Cardiac muscle cell (in vitro differentiated cells and primary cell): ENCODE data around the gene NFATC1. TPM values are rescaled to one million over a fixed set of nuclear protein-coding genes. Genes with fewer than 3 reads are reported as not detected.

ENCODE experiments used
- DNase-seq, 2 donors: peaks; one replicate each; pipeline versions ENCODE4 v3.0.0 to v3.0.0-alpha.2; 2010 to 2017; ENCODE audit warnings: low read depth in 1 of 2, low spot score in 1 of 2
- H3K27ac ChIP-seq: fragments of 200-600 bp; sonication (generic); 2 replicates; pipeline ENCODE4 v1.5.1; 2016
- H3K27me3 ChIP-seq: fragments of 200-600 bp; sonication (generic); 2 replicates; pipeline ENCODE4 v1.6.0; 2016; ENCODE audit warnings: control low read depth
- H3K36me3 ChIP-seq: fragments of 200-600 bp; sonication (generic); 2 replicates; pipeline ENCODE4 v1.5.1; 2016; ENCODE audit warnings: control low read depth
- H3K4me1 ChIP-seq: fragments of 200-600 bp; sonication (generic); 2 replicates; pipeline ENCODE4 v1.8.1; 2017; ENCODE audit warnings: low read depth, mild to moderate bottlenecking, mixed run types
- H3K4me3 ChIP-seq: fragments of 200-600 bp; sonication (generic); 2 replicates; pipeline ENCODE4 v1.5.1; 2016; ENCODE audit warnings: mild to moderate bottlenecking
- H3K9me3 ChIP-seq: fragments of 200-600 bp; sonication (generic); 2 replicates; pipeline ENCODE4 v1.5.1; 2017; ENCODE audit warnings: low read depth, mild to moderate bottlenecking, control low read depth
- CTCF ChIP-seq: IDR thresholded peaks from 2 replicates; pipeline ENCODE4 v1.5.1; 2012; ENCODE audit warnings: low read depth, mild to moderate bottlenecking, low read length
- polyA plus RNA-seq: library from polyadenylated mRNA; unstranded; fragments of >200 nt; fragmentation: Nextera tagmentation; extraction: Ambion mirVana; gene quantifications from 2 replicates; pipeline ENCODE4 v1.2.1, GENCODE V29; 2016
- total RNA-seq: library from RNA; depleted of rRNA; stranded (reverse); fragments of >200 nt; gene quantifications from 2 replicates; pipeline ENCODE4 v1.2.3, GENCODE V29; 2016

Gene NFATC1
- total and polyA plus RNA-seq, 2 experiments from 2014 or later, result 10.8 to 11.7 TPM

DNA sequence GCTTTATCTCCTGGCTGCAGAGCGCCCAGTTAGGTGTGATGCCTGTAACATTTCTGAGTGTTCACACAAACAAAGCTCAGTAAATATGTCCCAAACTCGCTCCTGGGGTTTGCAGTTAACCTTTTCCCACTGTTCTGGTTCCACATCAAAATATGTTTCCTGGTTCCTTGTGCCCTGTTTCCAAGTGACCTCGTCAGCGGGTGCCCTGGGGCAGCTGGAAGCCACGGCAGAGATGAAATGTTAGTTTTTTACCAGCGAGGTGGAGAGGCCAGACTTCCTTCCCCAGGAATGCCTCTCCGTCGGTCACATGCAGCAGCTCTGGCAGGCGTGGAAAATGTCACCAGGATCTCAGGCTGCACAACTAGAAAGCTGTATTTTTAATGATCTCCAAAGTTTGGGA, 18.2 kb downstream of the NFATC1 start:
- Histone ChIP-seq H3K4me1 (peaks cover 13% of the 10 kb centered on the region), H3K9me3 (no peaks in the 10 kb centered on the region), H3K36me3 (no peaks in the 10 kb centered on the region), H3K27me3 (no peaks in the 10 kb centered on the region), H3K4me3 (no peak overlapping the region), H3K27ac (no peak overlapping the region)
- no peak for DNase-seq
- no peak for TF ChIP-seq CTCF

DNA sequence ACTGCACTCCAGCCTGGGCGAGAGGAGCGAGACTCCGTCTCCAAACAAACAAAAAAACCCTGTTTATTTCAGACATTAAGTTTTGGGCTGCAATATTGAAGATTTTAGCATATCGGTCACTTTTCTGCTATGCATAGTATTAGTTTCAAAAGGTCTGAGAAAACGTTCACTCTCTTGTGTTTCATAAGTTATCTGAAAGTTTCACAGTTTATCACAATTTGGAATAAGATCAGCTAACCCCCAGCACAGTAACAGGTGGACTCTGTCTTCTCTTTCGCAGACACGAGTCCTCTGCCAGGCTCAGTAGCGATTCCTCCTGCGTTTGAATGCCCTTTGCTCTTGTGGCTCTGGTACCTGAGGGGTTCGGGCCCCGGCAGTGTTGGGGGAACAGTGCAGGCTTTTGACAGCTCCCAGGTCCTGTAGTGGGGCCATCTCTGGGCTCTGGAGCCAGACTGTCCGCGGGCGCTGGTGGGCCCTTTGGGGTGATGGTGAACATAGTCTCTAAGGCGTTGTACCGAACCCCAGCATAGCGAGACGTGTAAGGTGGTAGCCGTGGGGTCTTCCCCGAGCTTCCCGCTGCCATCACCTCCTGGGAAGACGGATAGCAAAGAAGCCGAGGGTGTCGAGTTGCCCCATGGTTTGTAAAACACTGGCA, 20.4 kb downstream of the NFATC1 start:
- Histone ChIP-seq H3K36me3 (no peaks in the 10 kb centered on the region), H3K27ac (no peak overlapping the region), H3K4me1 (peaks cover 13% of the 10 kb centered on the region), H3K9me3 (no peaks in the 10 kb centered on the region), H3K4me3 (no peak overlapping the region), H3K27me3 (no peaks in the 10 kb centered on the region)
- no peak for TF ChIP-seq CTCF
- no peak for DNase-seq

DNA sequence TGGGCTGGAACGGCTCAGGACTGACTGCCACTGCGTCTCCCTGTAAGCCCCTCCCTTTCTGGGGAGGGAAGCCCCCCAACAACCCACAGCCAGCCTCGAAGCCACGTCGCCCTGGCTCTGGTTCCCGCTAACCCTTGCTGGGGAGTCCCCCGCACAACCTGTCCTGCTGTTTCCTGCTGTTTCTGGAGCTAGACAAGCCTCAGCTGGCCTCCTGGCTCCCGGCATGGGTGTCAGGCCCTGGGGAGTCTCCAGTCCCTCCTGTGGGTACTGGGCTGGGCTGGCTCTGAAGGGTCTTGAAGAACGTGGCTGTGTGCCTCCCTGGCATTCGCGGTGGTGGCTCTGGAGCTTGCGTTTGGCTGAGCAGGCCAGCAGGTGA, 20.9 kb downstream of the NFATC1 start:
- DNase-seq, result no peak

DNA sequence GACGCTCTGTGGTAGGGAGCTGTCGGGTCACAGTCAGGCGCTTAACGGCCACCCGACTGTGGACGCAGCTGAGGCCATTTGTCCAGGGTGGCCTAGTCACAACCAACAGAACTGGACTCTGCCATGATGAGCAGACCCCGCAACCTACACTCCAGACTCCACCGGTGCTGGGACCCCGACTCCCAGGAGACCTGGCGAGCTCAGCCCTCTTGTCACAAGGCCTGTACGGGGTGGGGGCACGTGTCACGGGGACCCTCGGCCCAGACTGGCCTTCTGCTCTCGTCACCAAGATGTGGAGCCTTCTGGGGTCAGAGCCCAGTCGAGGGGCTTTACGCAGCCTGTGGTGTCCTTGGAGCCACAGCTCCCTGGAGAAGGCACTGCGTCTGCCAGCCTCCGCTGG, 22.5 kb downstream of the NFATC1 start:
- Histone ChIP-seq H3K27me3 (no peaks in the 10 kb centered on the region), H3K4me1 (no peaks in the 10 kb centered on the region), H3K4me3 (no peak overlapping the region), H3K27ac (no peak overlapping the region), H3K9me3 (no peaks in the 10 kb centered on the region), H3K36me3 (no peaks in the 10 kb centered on the region)
- no peak for TF ChIP-seq CTCF
- DNase-seq, result no peak

More for the DNA sequence above, 20.9 kb downstream of the NFATC1 start:
- Histone ChIP-seq H3K27me3 (no peaks in the 10 kb centered on the region), H3K36me3 (no peaks in the 10 kb centered on the region), H3K4me3 (no peak overlapping the region), H3K4me1 (peaks cover 11% of the 10 kb centered on the region), H3K9me3 (no peaks in the 10 kb centered on the region), H3K27ac (no peak overlapping the region)
- no peak for TF ChIP-seq CTCF

GRCh38 chr18:79418642-79419041, 22.9 kb downstream of the NFATC1 start:
- TF ChIP-seq CTCF, result no peak
- no peaks in the 10 kb centered on the region for H3K4me1 ChIP-seq
- DNase-seq, result no peak
- H3K9me3 ChIP-seq, result no peaks in the 10 kb centered on the region
- no peak overlapping the region for H3K27ac ChIP-seq
- no peaks in the 10 kb centered on the region for H3K27me3 ChIP-seq
- H3K36me3 ChIP-seq, result no peaks in the 10 kb centered on the region
- no peak overlapping the region for H3K4me3 ChIP-seq
